GM13976 (cell line): Measurements from ENCODE around the gene FOXJ1.

Experiments
- DNase-seq: peaks from one replicate; pipeline ENCODE4 v3.0.0; 2012; ENCODE audit warnings: low spot score
- in situ Hi-C: fragments of 300-500 bp; cut with MboI; formaldehyde crosslinking; loops from one replicate; pipeline ENCODE4 v1.12.0; 2022; ENCODE audit warnings: low sequenced_read_pairs, mixed read lengths, inconsistent platforms; ENCODE audit not compliant: unreplicated experiment
- TF ChIP-seq, protein P1 (sequence below): IDR thresholded peaks from 2 replicates; pipeline ENCODE4 v1.5.1; 2012; ENCODE audit warnings: borderline replicate concordance, mild to moderate bottlenecking; ENCODE audit not compliant: insufficient read depth; ENCODE audit errors: extremely low read depth, missing control alignments, control extremely low read depth

The FOXJ1 gene

DNA sequence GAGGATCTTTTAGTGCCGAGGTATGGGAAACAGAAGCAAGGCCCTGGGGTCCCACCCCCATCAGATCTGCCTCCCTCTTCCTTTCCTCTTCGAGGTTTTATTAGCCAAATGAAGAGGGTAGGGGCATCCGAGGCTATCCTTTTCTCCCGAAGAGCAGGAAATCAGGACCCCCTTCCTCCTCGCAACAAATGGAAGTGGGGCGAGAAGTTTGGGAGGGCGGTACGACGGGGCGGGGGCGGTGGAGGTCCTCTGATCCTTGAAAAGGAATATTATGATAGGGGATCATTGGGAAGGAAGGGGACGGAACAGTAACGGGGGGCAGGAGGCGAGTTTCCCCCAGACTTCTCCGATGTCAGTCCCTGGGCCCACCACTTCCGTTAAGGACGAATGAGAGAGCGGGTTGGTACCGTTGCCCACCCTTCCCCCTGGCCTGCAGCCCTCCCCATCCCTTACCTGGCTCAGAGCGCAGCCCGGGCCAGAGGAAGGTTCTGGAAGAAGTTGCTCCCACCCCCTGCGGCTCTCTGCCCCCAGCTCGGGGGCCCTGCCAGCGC, 309 bp downstream of the FOXJ1 start:
- in situ Hi-C loops, result no loop called here
- TF ChIP-seq, protein P1, sequence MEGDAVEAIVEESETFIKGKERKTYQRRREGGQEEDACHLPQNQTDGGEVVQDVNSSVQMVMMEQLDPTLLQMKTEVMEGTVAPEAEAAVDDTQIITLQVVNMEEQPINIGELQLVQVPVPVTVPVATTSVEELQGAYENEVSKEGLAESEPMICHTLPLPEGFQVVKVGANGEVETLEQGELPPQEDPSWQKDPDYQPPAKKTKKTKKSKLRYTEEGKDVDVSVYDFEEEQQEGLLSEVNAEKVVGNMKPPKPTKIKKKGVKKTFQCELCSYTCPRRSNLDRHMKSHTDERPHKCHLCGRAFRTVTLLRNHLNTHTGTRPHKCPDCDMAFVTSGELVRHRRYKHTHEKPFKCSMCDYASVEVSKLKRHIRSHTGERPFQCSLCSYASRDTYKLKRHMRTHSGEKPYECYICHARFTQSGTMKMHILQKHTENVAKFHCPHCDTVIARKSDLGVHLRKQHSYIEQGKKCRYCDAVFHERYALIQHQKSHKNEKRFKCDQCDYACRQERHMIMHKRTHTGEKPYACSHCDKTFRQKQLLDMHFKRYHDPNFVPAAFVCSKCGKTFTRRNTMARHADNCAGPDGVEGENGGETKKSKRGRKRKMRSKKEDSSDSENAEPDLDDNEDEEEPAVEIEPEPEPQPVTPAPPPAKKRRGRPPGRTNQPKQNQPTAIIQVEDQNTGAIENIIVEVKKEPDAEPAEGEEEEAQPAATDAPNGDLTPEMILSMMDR, result no peak
- DNase-seq, result no peak

DNA sequence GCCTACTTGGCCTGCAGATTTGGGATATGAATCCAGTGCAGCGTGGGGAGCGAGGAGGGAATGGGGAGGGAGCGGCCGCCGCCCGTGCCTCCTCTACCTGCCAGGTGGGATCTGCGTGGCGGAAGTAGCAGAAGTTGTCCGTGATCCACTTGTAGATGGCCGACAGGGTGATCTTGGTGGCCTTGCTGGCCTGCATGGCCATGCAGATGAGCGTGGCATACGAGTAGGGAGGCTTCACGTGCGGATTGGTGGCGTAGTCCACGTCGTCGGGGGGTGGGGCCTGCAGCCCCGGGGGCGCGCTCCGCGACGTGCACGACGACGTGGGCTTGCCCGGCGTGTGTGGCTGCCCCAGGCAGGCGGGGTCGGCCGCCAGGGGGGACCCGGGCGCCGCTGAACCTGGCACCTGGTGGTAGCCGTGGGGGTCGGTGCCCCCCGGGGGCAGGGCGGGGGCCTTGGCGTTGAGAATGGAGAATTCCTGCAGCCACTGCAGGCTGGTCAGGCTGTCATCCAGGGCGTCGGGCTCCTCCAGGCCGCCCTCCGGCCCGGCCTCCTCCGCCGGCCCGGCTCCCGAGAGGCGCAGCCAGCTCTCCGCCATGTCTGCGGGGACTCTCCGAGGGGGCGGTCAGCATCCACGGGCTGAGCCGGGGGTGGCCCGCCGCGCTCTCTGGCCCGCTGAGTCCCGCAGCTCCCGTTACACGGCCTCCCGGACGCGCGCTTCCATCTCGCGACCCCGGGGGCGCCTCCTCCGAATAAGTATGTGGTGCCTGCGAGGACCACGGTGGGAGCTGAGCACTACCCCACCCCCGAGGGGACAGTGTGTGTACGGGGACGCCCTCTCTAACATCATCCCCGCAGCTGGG, 1.0 kb downstream of the FOXJ1 start:
- DNase-seq, result peak; percentile 63
- TF ChIP-seq, protein P1, result no peak
- in situ Hi-C loops, result no loop called here

DNA sequence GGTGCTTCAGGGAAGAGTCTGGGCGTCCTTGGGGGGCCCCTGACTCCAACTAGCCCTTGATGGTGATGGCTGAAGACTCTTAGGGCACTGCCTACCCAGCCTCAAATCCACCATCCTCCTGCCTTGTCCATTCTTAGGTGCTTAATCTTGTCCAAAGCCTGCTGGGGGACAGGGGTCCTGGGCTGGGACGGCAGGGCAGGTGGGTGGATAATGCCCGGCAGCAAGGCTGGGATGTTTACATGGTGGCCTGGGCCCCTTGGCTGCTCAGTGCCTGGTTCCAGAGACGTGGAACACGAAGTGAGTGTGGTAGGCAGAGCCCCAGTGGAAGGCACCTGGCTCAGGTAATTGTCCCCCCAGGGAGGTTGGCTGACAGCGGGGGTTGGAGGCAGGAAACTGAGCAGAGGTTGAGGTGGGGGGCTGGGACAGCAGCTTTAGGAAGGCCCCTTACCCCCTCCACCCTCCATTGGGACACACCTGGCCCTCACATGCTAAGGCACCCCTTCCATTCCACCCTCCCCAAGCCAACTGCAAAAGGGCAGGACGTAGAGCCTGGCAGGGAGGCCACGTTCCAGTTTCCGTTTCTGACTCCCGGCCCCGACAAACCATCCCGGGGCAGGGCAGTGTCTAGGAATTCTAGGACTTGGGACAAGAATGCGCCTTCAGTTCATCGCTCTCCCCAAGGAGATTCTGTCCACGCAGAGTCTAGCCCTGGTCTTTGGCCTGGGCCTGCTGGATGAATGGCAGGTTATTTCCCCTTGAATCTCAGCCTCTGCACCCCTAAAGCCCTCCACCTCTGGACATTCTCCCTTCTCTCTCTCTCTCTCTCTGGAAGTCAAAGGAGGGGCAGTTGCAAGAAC, 1.9 kb downstream of the FOXJ1 start:
- in situ Hi-C loops, result no loop called here
- DNase-seq, result peak; percentile 26
- TF ChIP-seq, protein P1, result no peak

DNA sequence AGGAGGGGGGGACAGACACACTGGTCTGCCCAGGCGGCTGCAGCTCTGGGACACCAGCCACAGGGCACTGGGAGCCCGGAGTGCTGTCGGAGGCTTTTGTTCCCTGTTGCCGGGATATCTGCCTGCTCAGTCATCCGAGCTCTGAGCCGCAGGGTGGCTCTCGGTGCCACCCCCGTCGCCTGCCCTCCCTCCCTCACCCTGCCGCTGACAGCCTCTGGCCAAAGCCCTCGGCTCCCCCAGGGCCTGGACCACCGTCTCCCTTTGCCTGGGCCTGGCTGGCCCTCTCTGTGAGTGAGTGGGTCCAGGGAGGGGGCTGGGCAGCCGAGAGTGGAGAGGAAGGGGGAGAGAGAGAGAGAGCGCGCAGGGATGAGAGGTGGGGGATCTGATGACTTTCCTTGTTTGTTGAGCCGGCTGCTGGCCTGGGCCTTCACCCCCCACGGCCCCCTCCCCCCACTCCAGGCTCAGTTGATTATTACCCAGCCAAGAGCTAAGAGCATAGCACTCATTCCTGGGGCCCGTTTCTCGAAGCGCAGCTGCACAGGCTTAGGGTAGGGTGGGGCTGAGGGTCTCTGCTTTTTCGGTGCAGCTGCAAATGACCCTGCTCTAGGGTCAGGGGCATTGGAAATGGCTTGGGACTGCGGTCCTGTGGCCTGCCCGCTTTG, 2.7 kb downstream of the FOXJ1 start:
- in situ Hi-C loops, result no loop called here
- TF ChIP-seq, protein P1, result no peak
- peak; percentile 32 for DNase-seq

DNA sequence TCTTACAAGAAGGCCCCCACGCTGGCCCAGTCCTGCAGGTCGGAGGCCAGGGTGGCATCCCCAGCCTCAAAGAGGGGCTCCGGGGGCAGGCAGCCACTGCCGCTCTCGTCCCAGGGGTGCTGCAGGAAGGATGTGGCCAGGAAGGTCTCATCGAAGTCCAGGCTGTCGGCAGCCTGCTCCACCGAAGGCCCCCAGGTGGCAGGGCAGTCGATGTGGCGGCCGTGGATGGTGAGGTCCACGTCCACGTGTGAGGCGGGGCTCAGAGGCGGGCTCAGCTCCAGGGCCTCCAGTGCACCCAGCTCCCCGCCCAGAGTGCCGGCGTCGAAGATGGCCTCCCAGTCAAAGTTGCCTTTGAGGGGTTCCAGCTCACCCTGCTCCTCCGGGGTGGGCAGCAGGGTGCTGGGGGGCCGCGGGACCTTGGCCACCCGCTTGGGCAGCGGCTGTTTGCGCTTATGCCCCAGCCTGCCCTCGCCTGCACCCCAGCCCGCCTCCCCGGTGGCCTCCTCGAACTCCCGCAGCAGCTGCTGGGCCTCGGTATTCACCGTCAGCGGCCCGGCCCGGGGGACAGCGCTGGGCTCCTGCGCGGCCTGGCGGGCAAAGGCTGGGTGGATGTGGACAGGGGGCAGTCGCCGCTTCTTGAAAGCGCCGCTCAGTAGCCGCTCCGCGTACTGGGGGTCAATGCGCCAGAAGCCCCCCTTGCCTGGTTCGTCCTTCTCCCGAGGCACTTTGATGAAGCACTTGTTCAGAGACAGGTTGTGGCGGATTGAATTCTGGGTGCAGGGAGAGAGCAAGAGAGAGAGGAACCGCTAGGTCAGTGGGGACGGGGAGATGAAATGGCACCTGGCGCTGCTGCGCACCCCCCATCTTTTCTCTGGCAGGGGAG, 3.5 kb downstream of the FOXJ1 start:
- DNase-seq, result no peak
- TF ChIP-seq, protein P1, result no peak
- in situ Hi-C loops, result no loop called here
